VCaP (cell line): ENCODE data around the gene SLC38A3.
A peak's percentile ranks its signal among the peaks of the same experiment; 100 is the strongest.

Experiments used
- H3K27ac ChIP-seq: fragments of 450-650 bp; 2 replicates; pipeline ENCODE4 v1.5.1; 2017
- CTCF ChIP-seq: fragments of 450-650 bp; conservative IDR thresholded peaks from 2 replicates; pipeline ENCODE4 v1.5.1; 2017; ENCODE audit warnings: mild to moderate bottlenecking, moderate library complexity

The SLC38A3 gene

GRCh38 chr3:50193286-50193685, 11.8 kb upstream of the SLC38A3 start:
- TF ChIP-seq CTCF: no peak
- no peak overlapping the region for H3K27ac ChIP-seq

GRCh38 chr3:50193746-50194127, 11.3 kb upstream of the SLC38A3 start:
- no peak for TF ChIP-seq CTCF
- H3K27ac ChIP-seq: no peak overlapping the region

GRCh38 chr3:50194128-50194902, 10.8 kb upstream of the SLC38A3 start:
- TF ChIP-seq CTCF: peak; percentile 77

GRCh38 chr3:50194903-50195500, 10.1 kb upstream of the SLC38A3 start:
- no peak overlapping the region for H3K27ac ChIP-seq
- no peak for TF ChIP-seq CTCF

More at GRCh38 chr3:50194128-50194902, 10.8 kb upstream of the SLC38A3 start:
- no peak overlapping the region for H3K27ac ChIP-seq

- H3K27ac ChIP-seq: no peak overlapping the region
- no peak for TF ChIP-seq CTCF
Measured at GRCh38 chr3:50195501-50196252, 9.4 kb upstream of the SLC38A3 start.

- no peak for TF ChIP-seq CTCF
- no peak overlapping the region for H3K27ac ChIP-seq
Measured at GRCh38 chr3:50196253-50196801, 8.7 kb upstream of the SLC38A3 start.

- no peak overlapping the region for H3K27ac ChIP-seq
- TF ChIP-seq CTCF: no peak
Measured at GRCh38 chr3:50201573-50202315, 3.3 kb upstream of the SLC38A3 start.
